Transverse colon (tissue), 4 donors: ENCODE results near the gene GTF2F2. TPM values are rescaled to one million over a fixed set of nuclear protein-coding genes. Genes with fewer than 3 reads are reported as not detected.
A peak's percentile ranks its signal among the peaks of the same experiment; 100 is the strongest.

Experiments used
- DNase-seq: peaks from one replicate; pipeline ENCODE4 v3.0.0-alpha.2; 2019
- H3K27ac ChIP-seq, 4 donors: fragments of 200-600 bp; sonication (generic); 2 replicates each; pipeline ENCODE4 v1.5.1; 2016 to 2018; ENCODE audit warnings: inconsistent platforms in 4 of 4
- H3K27me3 ChIP-seq: fragments of 200-600 bp; sonication (generic); 2 replicates; pipeline ENCODE4 v1.5.1; 2017; ENCODE audit warnings: inconsistent platforms
- H3K36me3 ChIP-seq, 4 donors: fragments of 200-600 bp; sonication (generic); 2 replicates each; pipeline ENCODE4 v1.5.1; 2017 to 2019; ENCODE audit warnings: inconsistent platforms in 4 of 4
- H3K4me1 ChIP-seq, 4 donors: fragments of 200-600 bp; sonication (generic); 2 replicates each; pipeline ENCODE4 v1.5.1; 2017 to 2020; ENCODE audit warnings: inconsistent platforms in 4 of 4
- H3K4me3 ChIP-seq, 4 donors: fragments of 200-600 bp; sonication (generic); 1 replicate in 1 of 4; 2 replicates in 3 of 4; pipeline versions ENCODE4 v1.5.1 to v1.6.1; 2017 to 2019; ENCODE audit warnings: inconsistent platforms in 4 of 4
- H3K9me3 ChIP-seq, 2 donors: fragments of 200-600 bp; sonication (generic); 2 replicates each; pipeline ENCODE4 v1.5.1; 2017 to 2019; ENCODE audit warnings: inconsistent platforms in 2 of 2
- CTCF ChIP-seq, 5 experiments: fragments of 200-600 bp in 3 of 5; fragments of 450-650 bp in 2 of 5; sonication (generic) in 3 of 5; IDR thresholded peaks; 1 replicate in 2 of 5; 2 replicates in 3 of 5; pipeline ENCODE4 v1.5.1; 2016 to 2017; ENCODE audit warnings: antibody characterized with exemption in 5 of 5, inconsistent platforms in 3 of 5, mild to moderate bottlenecking in 2 of 5, moderate library complexity in 1 of 5
- EP300 ChIP-seq: sonication (generic); formaldehyde crosslinking; IDR thresholded peaks from one replicate; pipeline ENCODE4 v1.6.1; 2017; ENCODE audit warnings: antibody characterized with exemption, low read depth
- POLR2A ChIP-seq: fragments of 450-650 bp; IDR thresholded peaks from one replicate; pipeline ENCODE4 v1.6.1; 2016; ENCODE audit warnings: antibody characterized with exemption, mild to moderate bottlenecking, moderate library complexity
- POLR2AphosphoS5 ChIP-seq, 3 donors: sonication (generic); formaldehyde crosslinking; IDR thresholded peaks; one replicate each; pipeline ENCODE4 v1.6.1; 2016; ENCODE audit warnings: antibody characterized with exemption in 3 of 3
- WGBS, 2 donors: methylation state at CpG; one replicate each; pipeline ENCODE4 v1.1.5; 2018; ENCODE audit warnings: low coverage in 1 of 2; 5-methylcytosine and 5-hydroxymethylcytosine counted together
- in situ Hi-C, 4 donors: fragments of 200-750 bp; cut with MboI; loops; one replicate each; pipeline versions ENCODE4 v1.15.0 to v1.15.1; 2017; ENCODE audit warnings: low sequenced_read_pairs in 3 of 4, low pct_ligation_motif_present in 1 of 4, low pct_unique_long_range_greater_than_20kb in 1 of 4
- intact Hi-C: fragments of 100-400 bp; cut with DNase I; formaldehyde crosslinking; loops from one replicate; pipeline ENCODE4 v1.15.1; 2023; ENCODE audit warnings: low total_unique reads
- total RNA-seq, 4 donors: library from RNA; depleted of rRNA; stranded (reverse); fragments of >200 nt; gene quantifications; one replicate each; pipeline ENCODE4 v1.1.0, GENCODE V29; 2016

GTF2F2 gene
- total RNA-seq, 4 donors from 2014 or later = 6.8 to 23.8 (median 13.5) TPM

GRCh38 chr13:45328661-45329111 is 208.4 kb downstream of the GTF2F2 start:
- no peak for DNase-seq
- Histone ChIP-seq H3K27me3 (no peaks in the 10 kb centered on the region), H3K9me3 (no peaks in the 10 kb centered on the region), H3K4me1 (peaks cover 7 to 34% (median 12%) of the 10 kb centered on the region in 4 donors), H3K36me3 (no peaks in the 10 kb centered on the region), H3K27ac (peak overlapping the region; percentile 33 to 65 (median 54)), H3K4me3 (no peak overlapping the region)
- intact Hi-C loops (no loop called here), in situ Hi-C loops (no loop called here)
- no peak for TF ChIP-seq POLR2A
- TF ChIP-seq CTCF (IDR thresholded peaks at IDR 0.05) = no peak
- TF ChIP-seq POLR2AphosphoS5 (IDR thresholded peaks at IDR 0.05) = no peak
- TF ChIP-seq EP300 = no peak
- 34 to 38% methylated on average over 3 of the region's 3 CpGs for WGBS, 2 donors

- DNase-seq = no peak
- no peak for TF ChIP-seq EP300
- no peak for TF ChIP-seq CTCF (IDR thresholded peaks at IDR 0.05)
- TF ChIP-seq POLR2A = no peak
- intact Hi-C loops = no loop called here
- Histone ChIP-seq H3K4me3 (no peak overlapping the region), H3K27ac (peak overlapping the region in 1 of 4 donors; percentile 10), H3K4me1 (peaks cover 7 to 54% (median 28%) of the 10 kb centered on the region in 4 donors), H3K36me3 (peaks cover 0 to 4% (median 0%) of the 10 kb centered on the region in 4 donors), H3K9me3 (no peaks in the 10 kb centered on the region), H3K27me3 (no peaks in the 10 kb centered on the region)
- in situ Hi-C loops = no loop called here
- 70% methylated on average over 1 of the region's 1 CpG; no CpG with 5 or more reads in 1 of the 2 donors for WGBS, 2 donors
Observed at GRCh38 chr13:45331123-45331619, 210.9 kb downstream of the GTF2F2 start.

- intact Hi-C loops = no loop called here
- DNase-seq = no peak
- Histone ChIP-seq H3K4me3 (no peak overlapping the region), H3K27me3 (no peaks in the 10 kb centered on the region), H3K36me3 (peaks cover 0 to 9% (median 3%) of the 10 kb centered on the region in 4 donors), H3K9me3 (no peaks in the 10 kb centered on the region), H3K4me1 (peaks cover 7 to 57% (median 30%) of the 10 kb centered on the region in 4 donors), H3K27ac (peak overlapping the region in 2 of 4 donors; percentile 6 to 16)
- WGBS, 2 donors = 60 to 65% methylated on average over 1 to 3 of the region's 3 CpGs
- in situ Hi-C loops = no loop called here
- TF ChIP-seq EP300 = no peak
- TF ChIP-seq POLR2AphosphoS5 (IDR thresholded peaks at IDR 0.05) = no peak
- no peak for TF ChIP-seq POLR2A
- no peak for TF ChIP-seq CTCF (IDR thresholded peaks at IDR 0.05)
Observed at GRCh38 chr13:45331692-45332035, 211.4 kb downstream of the GTF2F2 start.

- no peak for DNase-seq
- H3K27ac ChIP-seq = peak overlapping the region in 2 of 4 donors; percentile 6 to 16
- intact Hi-C loops (no loop called here), in situ Hi-C loops (no loop called here)
- no peaks in the 10 kb centered on the region for H3K9me3 ChIP-seq
- no peaks in the 10 kb centered on the region for H3K27me3 ChIP-seq
- WGBS, 2 donors = 80 to 92% methylated on average over 1 to 2 of the region's 2 CpGs
- peaks cover 7 to 62% (median 34%) of the 10 kb centered on the region in 4 donors for H3K4me1 ChIP-seq
- TF ChIP-seq EP300 (no peak), POLR2A (no peak), POLR2AphosphoS5 (IDR thresholded peaks at IDR 0.05) (no peak), CTCF (IDR thresholded peaks at IDR 0.05) (no peak)
- H3K36me3 ChIP-seq = peaks cover 0 to 15% (median 6%) of the 10 kb centered on the region in 4 donors
- H3K4me3 ChIP-seq = no peak overlapping the region
Observed at GRCh38 chr13:45332036-45332830, 211.9 kb downstream of the GTF2F2 start.
